Activated naive CD4-positive, alpha-beta T cell treated with anti-CD3 and anti-CD28 coated beads for 36 hours (primary cell): Measurements from ENCODE around the gene DPYSL4. TPM values are rescaled to one million over a fixed set of nuclear protein-coding genes. Genes with fewer than 3 reads are reported as not detected.

Source experiments
- CTCF ChIA-PET: fragments of 350-600 bp; sonication (Branson Sonifier 250); formaldehyde crosslinking; loops from one replicate; lab custom pipeline; 2021; ENCODE audit warnings: antibody characterized with exemption; lab: Charles Lee
- DNase-seq: peaks from one replicate; pipeline ENCODE4 v3.0.0-alpha.2; 2020
- H3K27ac Mint-ChIP-seq: one replicate; pipeline ENCODE4 v1.8.0; 2021; ENCODE audit warnings: mild to moderate bottlenecking, mixed read lengths
- H3K27me3 Mint-ChIP-seq: one replicate; pipeline ENCODE4 v1.8.0; 2021; ENCODE audit warnings: low read depth, mixed read lengths
- H3K36me3 Mint-ChIP-seq: one replicate; pipeline ENCODE4 v1.8.0; 2021; ENCODE audit warnings: low read depth, mixed read lengths
- H3K4me1 Mint-ChIP-seq: one replicate; pipeline ENCODE4 v1.8.0; 2021; ENCODE audit warnings: low read depth, mixed read lengths
- H3K4me3 Mint-ChIP-seq: one replicate; pipeline ENCODE4 v1.8.0; 2021; ENCODE audit warnings: mild to moderate bottlenecking, moderate library complexity, mixed read lengths
- H3K9me3 Mint-ChIP-seq: one replicate; pipeline ENCODE4 v1.8.0; 2021; ENCODE audit warnings: mixed read lengths
- intact Hi-C: fragments of 100-400 bp; cut with micrococcal nuclease; formaldehyde crosslinking; loops from one replicate; pipeline ENCODE4 v1.15.1; 2023
- total RNA-seq, 2 experiments: library from RNA; stranded (reverse); gene quantifications; one replicate each; pipeline ENCODE4 v1.2.3, GENCODE V29; 2021

Gene DPYSL4
- total RNA-seq, 2 experiments from 2014 or later: 10.8 to 14.1 TPM

GRCh38 chr10:132245056-132245455 lies 58.3 kb downstream of the DPYSL4 start:
- H3K36me3 Mint-ChIP-seq: no peaks in the 10 kb centered on the region
- H3K27me3 Mint-ChIP-seq: no peaks in the 10 kb centered on the region
- H3K4me3 Mint-ChIP-seq: no peak overlapping the region
- intact Hi-C loops: no loop called here
- no peak for DNase-seq
- no peaks in the 10 kb centered on the region for H3K9me3 Mint-ChIP-seq
- no peak overlapping the region for H3K27ac Mint-ChIP-seq
- no peaks in the 10 kb centered on the region for H3K4me1 Mint-ChIP-seq
- CTCF ChIA-PET: no interaction called here

GRCh38 chr10:132246296-132246695 lies 59.5 kb downstream of the DPYSL4 start:
- H3K4me3 Mint-ChIP-seq: no peak overlapping the region
- no peaks in the 10 kb centered on the region for H3K27me3 Mint-ChIP-seq
- CTCF ChIA-PET: no interaction called here
- DNase-seq: no peak
- intact Hi-C loops: no loop called here
- no peak overlapping the region for H3K27ac Mint-ChIP-seq
- no peaks in the 10 kb centered on the region for H3K4me1 Mint-ChIP-seq
- H3K36me3 Mint-ChIP-seq: no peaks in the 10 kb centered on the region
- no peaks in the 10 kb centered on the region for H3K9me3 Mint-ChIP-seq

GRCh38 chr10:132247943-132248342 lies 61.2 kb downstream of the DPYSL4 start:
- Mint-ChIP-seq H3K27me3 (no peaks in the 10 kb centered on the region), H3K36me3 (no peaks in the 10 kb centered on the region), H3K4me3 (no peak overlapping the region), H3K9me3 (no peaks in the 10 kb centered on the region), H3K4me1 (no peaks in the 10 kb centered on the region), H3K27ac (no peak overlapping the region)
- intact Hi-C loops: no loop called here
- CTCF ChIA-PET: no interaction called here
- no peak for DNase-seq

GRCh38 chr10:132248455-132249225 lies 61.9 kb downstream of the DPYSL4 start:
- Mint-ChIP-seq H3K4me3 (peak overlapping the region; percentile 29), H3K4me1 (no peaks in the 10 kb centered on the region), H3K36me3 (no peaks in the 10 kb centered on the region), H3K27ac (no peak overlapping the region), H3K9me3 (no peaks in the 10 kb centered on the region), H3K27me3 (no peaks in the 10 kb centered on the region)
- intact Hi-C loops: no loop called here
- DNase-seq: peak; percentile 69
- CTCF ChIA-PET: no interaction called here

GRCh38 chr10:132249226-132249724 lies 62.5 kb downstream of the DPYSL4 start:
- Mint-ChIP-seq H3K4me3 (no peak overlapping the region), H3K9me3 (no peaks in the 10 kb centered on the region), H3K27ac (no peak overlapping the region), H3K36me3 (no peaks in the 10 kb centered on the region), H3K4me1 (no peaks in the 10 kb centered on the region), H3K27me3 (no peaks in the 10 kb centered on the region)
- DNase-seq: no peak
- CTCF ChIA-PET: no interaction called here
- intact Hi-C loops: no loop called here

- Mint-ChIP-seq H3K27me3 (no peaks in the 10 kb centered on the region), H3K4me1 (no peaks in the 10 kb centered on the region), H3K27ac (no peak overlapping the region), H3K9me3 (no peaks in the 10 kb centered on the region), H3K4me3 (no peak overlapping the region), H3K36me3 (no peaks in the 10 kb centered on the region)
- CTCF ChIA-PET: no interaction called here
- no peak for DNase-seq
- intact Hi-C loops: no loop called here
These were observed 63.2 kb downstream of the DPYSL4 start for GRCh38 chr10:132249824-132250375.

GRCh38 chr10:132250481-132251475 lies 64.0 kb downstream of the DPYSL4 start:
- CTCF ChIA-PET: no interaction called here

GRCh38 chr10:132251928-132252327 lies 65.2 kb downstream of the DPYSL4 start:
- H3K27ac Mint-ChIP-seq: no peak overlapping the region
- CTCF ChIA-PET: no interaction called here

More at GRCh38 chr10:132250481-132251475, 64.0 kb downstream of the DPYSL4 start:
- DNase-seq: no peak
- H3K27me3 Mint-ChIP-seq: no peaks in the 10 kb centered on the region
- peaks cover 4% of the 10 kb centered on the region for H3K4me1 Mint-ChIP-seq
- no peaks in the 10 kb centered on the region for H3K36me3 Mint-ChIP-seq
- H3K4me3 Mint-ChIP-seq: no peak overlapping the region
- intact Hi-C loops: no loop called here
- H3K27ac Mint-ChIP-seq: no peak overlapping the region
- no peaks in the 10 kb centered on the region for H3K9me3 Mint-ChIP-seq

GRCh38 chr10:132252412-132252811 lies 65.7 kb downstream of the DPYSL4 start:
- no peak overlapping the region for H3K4me3 Mint-ChIP-seq
- CTCF ChIA-PET: no interaction called here

More at GRCh38 chr10:132251928-132252327, 65.2 kb downstream of the DPYSL4 start:
- no peak overlapping the region for H3K4me3 Mint-ChIP-seq
- no peaks in the 10 kb centered on the region for H3K36me3 Mint-ChIP-seq
- intact Hi-C loops: no loop called here
- H3K9me3 Mint-ChIP-seq: no peaks in the 10 kb centered on the region
- no peak for DNase-seq
- H3K4me1 Mint-ChIP-seq: peaks cover 7% of the 10 kb centered on the region
- no peaks in the 10 kb centered on the region for H3K27me3 Mint-ChIP-seq

GRCh38 chr10:132253092-132253687 lies 66.4 kb downstream of the DPYSL4 start:
- no peaks in the 10 kb centered on the region for H3K36me3 Mint-ChIP-seq
- H3K9me3 Mint-ChIP-seq: no peaks in the 10 kb centered on the region
- intact Hi-C loops: no loop called here
- CTCF ChIA-PET: interaction anchor here (0.6 kb wide), 2 partner anchors 112 to 414 kb away, joined by 3 read pairs; no protein-coding TSS in a partner anchor
- no peaks in the 10 kb centered on the region for H3K27me3 Mint-ChIP-seq
- peaks cover 8% of the 10 kb centered on the region for H3K4me1 Mint-ChIP-seq
- H3K27ac Mint-ChIP-seq: no peak overlapping the region
- DNase-seq: no peak
- no peak overlapping the region for H3K4me3 Mint-ChIP-seq

More at GRCh38 chr10:132252412-132252811, 65.7 kb downstream of the DPYSL4 start:
- Mint-ChIP-seq H3K9me3 (no peaks in the 10 kb centered on the region), H3K4me1 (peaks cover 8% of the 10 kb centered on the region), H3K27ac (no peak overlapping the region), H3K27me3 (no peaks in the 10 kb centered on the region), H3K36me3 (no peaks in the 10 kb centered on the region)
- intact Hi-C loops: no loop called here
- DNase-seq: no peak

- CTCF ChIA-PET: interaction anchor here (0.9 kb wide), 1 partner anchor 28 kb away, joined by 3 read pairs; no protein-coding TSS in a partner anchor
- intact Hi-C loops: no loop called here
- no peaks in the 10 kb centered on the region for H3K9me3 Mint-ChIP-seq
- no peak overlapping the region for H3K27ac Mint-ChIP-seq
- no peak overlapping the region for H3K4me3 Mint-ChIP-seq
- no peak for DNase-seq
- H3K27me3 Mint-ChIP-seq: no peaks in the 10 kb centered on the region
- H3K4me1 Mint-ChIP-seq: peaks cover 8% of the 10 kb centered on the region
- H3K36me3 Mint-ChIP-seq: no peaks in the 10 kb centered on the region
These were observed 68.1 kb downstream of the DPYSL4 start for GRCh38 chr10:132254841-132255240.
